A673 (cell line): ENCODE results near the gene TNFRSF9.

Experiments
- CTCF ChIP-seq: fragments of 300-800, 200-600 bp; sonication (generic); conservative IDR thresholded peaks from 2 replicates; pipeline ENCODE4 v1.5.1; 2017; ENCODE audit warnings: low read depth, mild to moderate bottlenecking, antibody characterized with exemption, low read length, moderate library complexity, mixed read lengths
- EZH2 ChIP-seq: fragments of 200-600 bp; sonication (generic); IDR thresholded peaks from 2 replicates; pipeline ENCODE4 v1.6.1; 2017; ENCODE audit warnings: borderline replicate concordance, low read depth, mild to moderate bottlenecking, mixed read lengths, antibody characterized with exemption, low read length; ENCODE audit not compliant: poor library complexity, severe bottlenecking

GRCh38 chr1:7967196-7967595 is 26.6 kb upstream of the TNFRSF9 start:
- TF ChIP-seq EZH2 = no peak
- TF ChIP-seq CTCF = no peak
